Measurements from ENCODE around the gene DIS3L2.

DNA sequence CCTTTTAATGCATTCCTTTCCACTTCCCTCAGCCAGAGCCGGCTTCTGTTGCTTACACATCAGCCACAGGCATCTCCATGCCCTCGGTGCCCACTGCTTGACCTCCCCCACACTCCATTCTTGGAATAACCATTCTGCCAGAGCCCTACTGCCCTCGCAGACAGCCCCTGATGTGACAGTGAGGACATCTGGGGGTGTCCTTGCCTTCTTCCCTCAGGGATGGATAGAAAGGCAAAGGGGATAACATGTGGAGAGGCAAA is 28.9 kb upstream of the DIS3L2 start:
- TF ChIP-seq EZH2phosphoT487 (IDR thresholded peaks at IDR 0.05; ENCODE audit: insufficient read depth, low read depth) (no peak), EZH2 (IDR thresholded peaks at IDR 0.05; ENCODE audit: insufficient read depth, poor library complexity, severe bottlenecking) (no peak)
